GOT3 (cell line): Measurements from ENCODE around the gene ODAD2.

Source experiments
- DNase-seq: peaks from one replicate; lab custom pipeline; 2025; ENCODE audit warnings: mixed read lengths; lab: John Stamatoyannopoulos, UW

Gene ODAD2

GRCh38 chr10:27844223-27844622 is 154.7 kb downstream of the ODAD2 start:
- DNase-seq = no peak

- DNase-seq = no peak
These were observed 160.0 kb downstream of the ODAD2 start for GRCh38 chr10:27838901-27839300.

GRCh38 chr10:27838361-27838760 is 160.5 kb downstream of the ODAD2 start:
- no peak for DNase-seq

GRCh38 chr10:27834476-27834875 is 164.4 kb downstream of the ODAD2 start:
- no peak for DNase-seq

GRCh38 chr10:27833792-27834191 is 165.1 kb downstream of the ODAD2 start:
- no peak for DNase-seq

DNA sequence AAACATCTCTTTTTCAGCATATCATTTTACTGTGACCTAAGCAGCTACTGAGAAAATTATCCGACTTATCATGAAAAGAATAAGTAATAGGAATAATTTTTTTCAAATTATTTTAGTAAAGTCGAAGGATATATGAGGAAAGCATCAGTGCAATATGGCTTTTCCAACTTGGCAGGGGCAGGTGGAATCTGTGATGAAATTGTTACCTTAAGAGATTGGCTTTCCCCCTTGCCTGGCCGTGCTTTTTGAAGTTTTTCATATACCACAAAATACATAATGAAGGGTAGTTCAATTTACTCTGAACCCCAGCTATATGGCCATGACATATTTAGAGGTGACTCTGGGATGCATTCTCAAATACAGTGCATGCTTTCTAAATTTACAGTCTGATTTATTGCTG is 166.1 kb downstream of the ODAD2 start:
- DNase-seq = no peak

GRCh38 chr10:27826369-27826768 is 172.5 kb downstream of the ODAD2 start:
- no peak for DNase-seq

GRCh38 chr10:27822301-27822700 is 176.6 kb downstream of the ODAD2 start:
- no peak for DNase-seq

GRCh38 chr10:27820637-27821036 is 178.2 kb downstream of the ODAD2 start:
- no peak for DNase-seq

DNA sequence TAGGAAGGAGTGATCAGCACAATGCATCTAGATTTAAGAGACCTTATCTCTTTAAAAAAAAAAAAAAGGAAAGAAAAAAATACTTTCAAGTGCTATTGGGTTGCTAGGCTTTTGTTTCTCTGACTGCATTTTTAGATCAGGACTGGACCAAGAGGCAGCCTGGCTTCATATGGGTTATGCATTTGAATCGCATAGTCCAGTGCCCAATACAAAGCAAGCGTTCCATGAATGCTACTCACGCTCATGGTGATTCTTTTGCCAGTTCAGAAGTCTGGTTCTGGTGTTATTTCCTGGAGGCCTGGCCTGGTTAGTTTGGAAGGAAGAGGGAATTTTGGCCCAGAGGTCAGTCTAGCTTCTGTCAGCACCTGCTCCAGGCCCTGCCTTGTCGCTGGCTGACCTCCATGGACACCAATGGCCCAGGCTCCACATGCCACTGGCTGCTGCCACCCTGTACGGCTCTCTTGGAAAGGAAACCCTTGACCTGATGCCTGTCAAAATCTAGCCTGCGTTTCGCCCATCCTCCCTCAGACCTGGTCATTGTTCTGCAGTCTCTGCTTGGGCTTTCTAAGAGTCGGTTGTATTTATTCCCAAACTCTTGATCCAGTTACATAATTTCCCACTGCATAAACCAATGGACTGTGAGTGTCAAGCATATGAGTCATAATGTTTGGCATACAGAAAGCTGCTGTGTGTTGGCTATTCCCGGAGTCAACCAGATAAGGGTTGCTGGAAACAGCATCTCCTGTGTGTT is 178.9 kb downstream of the ODAD2 start:
- no peak for DNase-seq

DNA sequence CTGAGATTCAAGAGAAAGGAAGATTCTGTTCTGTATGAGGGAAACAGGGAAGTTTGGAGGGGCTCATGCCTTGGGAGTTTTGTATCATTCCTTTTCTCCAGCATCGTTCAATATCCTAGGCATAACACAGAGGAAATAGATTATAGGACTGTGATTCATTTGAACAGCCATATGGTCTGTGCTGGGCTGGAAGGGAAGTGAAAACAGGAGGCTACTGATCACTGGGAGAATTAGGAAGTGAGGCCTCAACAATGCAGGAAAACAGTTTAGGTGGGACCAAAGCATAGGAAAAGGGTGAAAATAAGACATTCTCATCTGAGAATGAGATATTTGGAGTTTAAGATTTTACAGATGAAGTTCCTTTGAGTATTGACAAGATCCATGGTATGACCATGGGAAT is 182.6 kb downstream of the ODAD2 start:
- DNase-seq = no peak

DNA sequence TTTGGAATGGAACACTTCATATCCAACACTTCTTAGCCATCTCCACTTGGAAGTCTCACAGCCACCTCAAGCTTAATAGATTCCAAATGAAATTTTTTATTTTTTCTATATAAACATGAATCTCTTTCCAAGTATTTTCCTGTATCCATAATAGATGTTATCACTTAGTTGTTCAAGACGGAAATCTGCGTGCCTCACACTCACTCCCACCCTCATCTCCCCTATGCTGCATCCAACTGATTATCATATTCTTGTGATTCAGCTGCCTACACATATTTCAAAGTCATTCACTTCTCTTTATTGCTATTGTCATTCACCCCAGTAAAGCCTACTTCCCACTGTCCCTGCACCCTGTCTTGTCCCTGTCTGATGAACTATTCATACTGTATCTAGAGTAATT is 183.0 kb downstream of the ODAD2 start:
- DNase-seq = no peak

- DNase-seq = no peak
These were observed 183.6 kb downstream of the ODAD2 start for GRCh38 chr10:27815261-27815660.

- DNase-seq = no peak
These were observed 193.7 kb downstream of the ODAD2 start for GRCh38 chr10:27805180-27805579.

DNA sequence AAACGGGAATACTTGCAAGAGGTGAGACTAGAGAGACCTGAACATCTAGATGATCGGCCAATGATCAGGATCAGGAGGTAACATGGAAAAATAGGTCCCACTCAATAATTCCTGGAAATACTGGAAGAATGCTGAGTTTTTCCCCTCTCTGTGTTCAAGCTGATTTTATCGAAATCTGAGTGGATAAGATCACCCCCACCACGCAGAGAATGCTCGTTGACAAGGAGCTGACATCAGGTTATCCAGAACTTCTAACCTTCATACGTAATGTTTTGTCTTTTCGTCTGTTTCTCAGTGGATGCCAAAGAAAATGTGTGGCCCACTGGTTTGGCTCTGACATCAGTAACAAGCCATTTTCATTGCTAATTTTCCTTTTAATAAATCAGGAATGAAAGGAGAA is 194.7 kb downstream of the ODAD2 start:
- DNase-seq = no peak

DNA sequence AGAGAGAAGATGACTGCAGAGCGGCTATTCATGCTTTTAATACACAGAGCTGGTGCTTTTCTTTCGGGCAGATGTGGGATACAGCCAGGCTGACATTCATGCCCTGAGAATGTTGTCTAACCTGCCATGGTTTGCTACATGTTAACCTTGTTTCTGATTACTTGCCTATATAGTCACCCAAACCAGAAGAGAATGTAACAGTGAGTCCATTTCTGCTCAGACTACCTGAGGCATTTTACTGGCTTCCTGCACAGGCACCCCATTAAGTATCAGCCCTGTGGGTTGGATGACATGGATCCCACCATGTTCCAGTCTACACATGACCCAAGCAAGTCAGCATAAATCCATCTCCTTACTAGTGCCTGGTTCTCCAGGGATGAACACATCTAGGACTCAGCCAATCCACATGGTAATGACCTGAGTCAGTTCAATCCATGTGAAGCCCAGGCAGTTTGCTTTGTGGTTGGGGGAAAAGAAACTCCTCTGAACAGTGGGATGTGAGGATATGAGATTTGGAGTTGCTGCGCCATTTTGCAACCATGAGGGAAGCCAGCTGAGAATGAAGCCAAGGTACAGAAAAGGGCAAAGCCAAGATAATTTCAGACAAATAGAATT is 197.6 kb downstream of the ODAD2 start:
- no peak for DNase-seq

- DNase-seq = no peak
These were observed 199.8 kb downstream of the ODAD2 start for GRCh38 chr10:27799046-27799445.

GRCh38 chr10:27794157-27794556 is 204.7 kb downstream of the ODAD2 start:
- no peak for DNase-seq

DNA sequence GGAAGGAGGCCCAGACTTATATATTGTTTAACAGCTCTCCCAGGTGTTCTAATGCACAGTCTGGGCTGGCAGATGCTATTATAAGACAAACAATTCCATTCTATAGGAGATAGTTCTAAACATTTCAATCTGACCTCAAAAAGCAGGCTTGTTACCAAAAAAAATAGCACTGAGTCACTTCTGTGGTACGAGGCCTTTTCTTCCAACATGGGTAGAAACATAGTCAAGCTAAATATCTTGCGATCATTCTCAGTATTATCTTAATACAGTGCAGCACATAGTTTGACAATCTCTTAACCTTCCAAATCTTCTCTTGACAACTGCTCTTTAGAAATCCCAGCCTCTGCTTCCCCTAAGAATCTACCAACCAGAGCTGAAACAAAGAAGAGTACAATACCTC is 206.7 kb downstream of the ODAD2 start:
- no peak for DNase-seq

DNA sequence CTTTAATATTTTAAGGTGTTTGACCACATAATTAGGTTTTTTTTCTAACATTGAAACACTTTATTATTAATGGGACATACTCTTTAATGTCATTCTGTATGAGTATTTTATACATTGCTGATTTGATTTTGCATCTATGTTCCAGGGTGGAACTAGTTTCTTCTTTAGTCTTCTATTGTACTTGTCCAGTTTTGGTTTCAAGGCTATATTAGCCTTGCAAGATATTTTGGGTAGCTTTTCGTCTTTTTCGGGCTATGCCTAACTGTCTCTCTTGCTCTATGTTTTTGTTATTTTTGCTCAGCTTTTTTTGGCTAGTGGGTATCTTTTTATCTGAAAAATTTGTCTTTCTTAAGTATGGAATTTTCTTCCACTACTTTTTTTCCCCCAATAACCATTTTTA is 214.6 kb downstream of the ODAD2 start:
- DNase-seq = no peak

DNA sequence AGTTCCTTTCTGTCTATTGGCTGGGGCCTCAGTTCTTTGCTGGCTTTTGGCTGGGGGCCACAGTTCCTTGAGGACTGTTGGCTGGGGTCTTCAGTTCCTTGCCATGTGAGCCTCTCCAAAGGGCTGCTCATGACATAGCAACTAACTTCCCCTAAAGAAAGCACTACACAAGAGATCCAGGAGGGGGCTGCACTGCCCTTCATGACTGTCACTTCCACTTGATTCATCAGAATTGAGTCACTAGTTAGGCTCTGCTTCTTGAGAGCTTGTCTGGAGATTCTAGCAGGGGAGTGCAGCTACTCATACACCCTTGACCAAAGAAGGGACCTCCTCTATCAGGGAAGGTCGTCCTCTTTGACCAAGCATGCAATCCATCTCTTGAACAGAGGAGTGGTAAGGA is 215.2 kb downstream of the ODAD2 start:
- peak; percentile 5 for DNase-seq

DNA sequence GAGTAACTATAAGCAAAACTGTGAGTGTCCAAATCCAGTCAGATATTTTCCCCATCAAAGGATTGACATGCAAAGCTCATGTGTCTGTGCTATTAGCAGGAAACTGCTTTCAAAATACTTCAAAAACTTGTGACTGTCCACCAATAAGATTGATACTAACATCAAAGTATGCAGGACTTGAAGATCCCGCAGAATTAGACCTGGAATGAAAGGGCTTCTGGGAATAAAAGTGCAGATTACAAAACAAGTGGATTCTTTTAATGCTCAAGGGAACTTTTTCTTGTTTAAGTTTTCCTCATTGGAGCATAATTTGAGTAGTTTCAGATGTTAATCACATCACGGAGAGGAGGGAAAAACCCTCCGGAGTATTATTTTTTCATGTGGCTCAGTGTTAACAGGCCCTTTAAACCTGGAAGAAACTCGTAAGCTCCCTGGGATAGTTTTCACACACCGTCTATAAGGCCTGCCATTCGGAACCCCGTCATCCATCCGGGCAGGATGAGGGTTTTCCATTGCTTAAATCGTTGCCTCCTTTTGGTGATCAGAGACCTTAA is 219.3 kb downstream of the ODAD2 start:
- no peak for DNase-seq

DNA sequence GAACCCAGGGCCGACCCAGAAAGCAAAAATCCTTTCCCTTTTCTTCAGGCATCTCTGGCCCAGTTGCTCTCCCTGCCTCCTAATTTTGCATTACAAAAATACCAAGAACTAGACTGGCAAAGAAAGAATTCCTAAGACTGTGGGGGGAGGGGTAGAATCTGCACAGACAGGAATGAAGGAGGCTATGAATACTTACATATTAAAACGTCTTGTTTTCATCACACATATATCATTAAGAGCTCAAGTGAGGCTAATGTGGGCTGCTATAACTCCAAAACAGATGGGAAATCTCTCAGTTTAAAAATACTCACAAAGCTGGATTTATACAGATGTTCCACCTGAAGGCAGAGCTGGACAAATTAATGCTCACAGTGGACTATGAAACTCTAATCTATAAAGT is 224.0 kb downstream of the ODAD2 start:
- no peak for DNase-seq

DNA sequence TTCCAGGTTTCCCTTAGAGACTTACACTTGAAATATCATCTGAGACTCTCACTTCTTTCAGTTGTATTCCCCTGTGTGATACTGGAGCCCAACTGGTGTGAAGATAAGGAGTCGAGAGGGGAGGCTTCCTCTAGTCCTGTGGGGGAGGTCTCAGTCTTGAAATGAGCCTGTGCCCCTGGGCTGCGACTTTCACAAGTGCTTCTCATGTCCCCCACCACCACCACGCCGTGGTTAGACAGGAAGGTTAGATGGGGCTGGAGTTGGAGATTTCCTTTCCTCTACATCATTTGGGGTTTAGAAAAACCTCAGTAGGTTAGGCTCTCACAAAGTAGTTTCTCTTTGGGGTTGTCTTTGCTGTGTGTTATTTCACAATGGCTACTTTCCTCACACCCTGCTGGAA is 227.6 kb downstream of the ODAD2 start:
- no peak for DNase-seq
